Activated naive CD4-positive, alpha-beta T cell treated with anti-CD3 and anti-CD28 coated beads, Interleukin-2, amount 50 U/mL, for 72 hours (primary cell): ENCODE data around the gene PDSS1. TPM values are rescaled to one million over a fixed set of nuclear protein-coding genes. Genes with fewer than 3 reads are reported as not detected.

ENCODE experiments used
- ATAC-seq, 2 donors: fragments of 150-1000 bp; cut with Tn5 transposase; 2 replicates each; pipeline ENCODE4 v1.10.0; 2021; ENCODE audit warnings: mild to moderate bottlenecking in 2 of 2, moderate library complexity in 2 of 2
- DNase-seq, 2 donors: peaks; one replicate each; pipeline ENCODE4 v3.0.0; 2021 to 2022; ENCODE audit warnings: low spot score in 2 of 2
- H3K27ac Mint-ChIP-seq, 2 donors: one replicate each; pipeline ENCODE4 v1.8.0; 2022; ENCODE audit warnings: mild to moderate bottlenecking in 2 of 2, mixed read lengths in 2 of 2
- H3K36me3 Mint-ChIP-seq, 2 donors: one replicate each; pipeline ENCODE4 v1.8.0; 2022; ENCODE audit warnings: mixed read lengths in 2 of 2
- H3K9me3 Mint-ChIP-seq, 2 donors: one replicate each; pipeline ENCODE4 v1.8.0; 2022; ENCODE audit warnings: mixed read lengths in 2 of 2
- total RNA-seq, 2 donors: library from RNA; stranded (reverse); gene quantifications; one replicate each; pipeline ENCODE4 v1.2.3, GENCODE V29; 2022

The PDSS1 gene
- total RNA-seq, 2 donors from 2014 or later: 11.5 to 17.6 TPM

DNA sequence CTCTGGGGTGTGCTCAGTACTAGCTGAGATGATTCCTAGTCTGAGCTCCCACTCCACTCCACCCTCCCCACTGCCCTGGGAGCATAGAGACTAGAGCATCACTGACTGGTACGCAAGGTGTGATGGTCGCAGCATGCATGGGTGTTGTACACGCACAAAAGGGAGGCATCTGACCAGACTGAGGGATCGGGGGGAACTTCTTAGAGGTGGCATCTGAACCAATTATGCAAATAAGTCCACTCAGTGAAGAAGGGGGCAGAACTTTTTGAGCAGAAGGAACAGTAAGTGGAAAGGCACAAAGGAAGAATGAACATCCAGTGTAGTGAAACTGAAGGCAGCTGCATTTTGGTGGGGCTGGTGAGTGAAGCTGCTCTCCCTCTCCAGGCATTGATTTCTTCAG, 25.5 kb downstream of the PDSS1 start:
- no peak for DNase-seq
- no peak for ATAC-seq
- Mint-ChIP-seq H3K9me3 (no peaks in the 10 kb centered on the region), H3K27ac (no peak overlapping the region), H3K36me3 (peaks cover 16 to 18% of the 10 kb centered on the region in 2 donors)

DNA sequence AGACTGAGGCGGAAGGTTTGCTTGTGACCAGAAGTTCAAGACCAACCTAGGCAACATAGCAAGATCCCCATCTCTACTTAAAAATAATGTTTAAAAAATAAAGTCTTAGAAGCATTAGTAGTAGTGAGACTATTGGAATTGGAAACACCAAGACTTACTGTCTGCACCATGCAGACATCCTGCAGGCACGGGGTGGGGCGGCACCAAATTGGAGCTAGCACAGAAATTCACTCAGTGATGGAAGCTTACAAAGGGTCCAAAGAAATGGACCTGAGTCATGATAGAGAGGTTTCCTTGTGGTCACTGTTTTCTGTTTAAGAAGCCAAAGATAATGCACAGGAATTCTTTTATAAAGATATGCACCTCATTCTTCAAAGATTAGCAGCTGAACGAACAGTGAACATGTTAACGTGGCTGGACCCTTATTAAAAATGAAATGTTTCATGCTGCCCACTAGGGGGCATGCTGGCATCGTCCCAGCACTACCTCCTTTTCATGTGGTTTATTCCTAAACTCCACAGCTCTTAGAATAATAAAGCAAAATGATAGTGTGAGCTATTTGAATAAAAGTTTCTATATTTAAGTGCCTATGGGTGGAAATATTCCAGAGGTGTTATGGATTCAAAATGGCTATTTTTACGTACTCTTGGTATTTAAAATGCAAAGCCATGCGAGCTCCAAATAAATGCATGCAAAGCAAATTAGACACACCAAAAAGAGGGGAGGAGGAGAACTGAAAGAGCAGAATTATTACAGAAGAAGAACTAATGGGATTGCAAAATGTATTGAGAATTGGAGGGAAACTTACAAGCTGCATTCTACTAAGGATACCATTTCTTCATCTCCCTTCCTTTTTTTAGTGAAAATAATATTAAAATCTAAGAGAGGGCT, 28.6 kb downstream of the PDSS1 start:
- H3K9me3 Mint-ChIP-seq: no peaks in the 10 kb centered on the region
- peak; percentile 47 to 58 for ATAC-seq
- DNase-seq: peak in 1 of 2 donors; percentile 27
- peak overlapping the region in 1 of 2 donors; percentile 33 for H3K27ac Mint-ChIP-seq
- H3K36me3 Mint-ChIP-seq: peaks cover 11 to 18% of the 10 kb centered on the region in 2 donors

- no peaks in the 10 kb centered on the region for H3K9me3 Mint-ChIP-seq
- H3K36me3 Mint-ChIP-seq: peaks cover 11 to 24% of the 10 kb centered on the region in 2 donors
- no peak for ATAC-seq
- no peak overlapping the region for H3K27ac Mint-ChIP-seq
- no peak for DNase-seq
These were observed 29.5 kb downstream of the PDSS1 start for GRCh38 chr10:26727005-26727404.

DNA sequence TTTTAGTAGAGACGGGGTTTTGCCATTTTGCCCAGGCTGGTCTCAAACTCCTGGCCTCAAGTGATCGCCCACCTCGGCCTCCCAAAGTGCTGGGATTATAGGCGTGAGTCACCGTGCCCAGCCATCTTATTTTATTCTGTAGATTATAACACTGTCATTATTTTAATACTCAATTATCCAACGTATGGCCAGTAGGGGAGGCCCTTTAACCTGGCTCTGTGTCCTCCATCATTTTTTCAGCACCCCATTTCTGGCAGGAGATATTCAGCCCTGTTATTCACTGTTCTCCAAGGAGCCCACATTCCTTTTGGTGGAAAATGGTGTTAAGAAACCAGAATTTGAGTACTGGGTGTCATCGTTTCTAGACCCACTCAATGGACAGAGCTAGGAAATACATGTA, 31.5 kb downstream of the PDSS1 start:
- DNase-seq: no peak
- no peak for ATAC-seq
- H3K36me3 Mint-ChIP-seq: peaks cover 11 to 34% of the 10 kb centered on the region in 2 donors
- H3K27ac Mint-ChIP-seq: no peak overlapping the region
- H3K9me3 Mint-ChIP-seq: no peaks in the 10 kb centered on the region

GRCh38 chr10:26729395-26729794, 31.9 kb downstream of the PDSS1 start:
- H3K9me3 Mint-ChIP-seq: no peaks in the 10 kb centered on the region

GRCh38 chr10:26730552-26730951, 33.1 kb downstream of the PDSS1 start:
- Mint-ChIP-seq H3K9me3 (no peaks in the 10 kb centered on the region), H3K27ac (no peak overlapping the region), H3K36me3 (peaks cover 15 to 32% of the 10 kb centered on the region in 2 donors)
- no peak for DNase-seq
- ATAC-seq: no peak

More at GRCh38 chr10:26729395-26729794, 31.9 kb downstream of the PDSS1 start:
- peaks cover 11 to 34% of the 10 kb centered on the region in 2 donors for H3K36me3 Mint-ChIP-seq
- H3K27ac Mint-ChIP-seq: no peak overlapping the region
- no peak for ATAC-seq
- DNase-seq: no peak

- Mint-ChIP-seq H3K9me3 (no peaks in the 10 kb centered on the region), H3K27ac (peak overlapping the region in 1 of 2 donors; percentile 90), H3K36me3 (peaks cover 12 to 33% of the 10 kb centered on the region in 2 donors)
- ATAC-seq: no peak
- DNase-seq: no peak
These were observed 36.5 kb downstream of the PDSS1 start for GRCh38 chr10:26733750-26734568.

- peak overlapping the region; percentile 7 to 91 for H3K27ac Mint-ChIP-seq
- peaks cover 21 to 36% of the 10 kb centered on the region in 2 donors for H3K36me3 Mint-ChIP-seq
- ATAC-seq: no peak
- H3K9me3 Mint-ChIP-seq: no peaks in the 10 kb centered on the region
- DNase-seq: no peak
These were observed 37.9 kb downstream of the PDSS1 start for GRCh38 chr10:26735435-26735834.

- DNase-seq: peak in 1 of 2 donors; percentile 55
- ATAC-seq: peak; percentile 90 to 95
- peaks cover 41% of the 10 kb centered on the region in 2 donors for H3K36me3 Mint-ChIP-seq
- no peaks in the 10 kb centered on the region for H3K9me3 Mint-ChIP-seq
- H3K27ac Mint-ChIP-seq: peak overlapping the region; percentile 70 to 94
These were observed 40.2 kb downstream of the PDSS1 start for GRCh38 chr10:26737730-26738129.

DNA sequence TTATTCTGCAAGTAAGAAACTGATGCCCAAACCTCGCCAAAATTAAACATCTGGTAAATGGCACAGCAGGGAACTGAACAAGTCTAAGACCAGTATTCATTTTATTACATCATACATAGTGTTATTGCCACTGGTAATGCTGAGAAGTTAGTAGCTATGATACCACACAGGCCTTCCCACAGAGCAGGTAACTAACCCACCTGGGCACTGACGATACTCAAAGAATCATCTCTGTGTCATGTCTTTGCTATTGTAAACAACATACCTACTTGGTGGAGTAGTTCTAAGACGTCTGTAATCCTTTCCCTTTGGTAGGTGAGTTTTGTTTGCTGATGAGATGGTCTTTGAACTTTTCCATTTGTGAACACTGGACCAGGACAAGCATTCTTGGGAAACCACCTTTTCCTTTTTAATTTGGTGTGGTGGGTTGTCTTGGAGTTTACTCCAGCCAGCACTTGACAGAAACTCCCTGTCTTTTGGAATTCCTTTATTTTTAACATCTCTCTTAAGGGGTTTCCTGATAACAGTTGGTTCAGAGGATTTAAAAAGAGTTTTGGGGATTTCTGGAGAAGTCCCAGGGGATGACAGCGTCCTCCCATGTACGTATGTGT, 40.9 kb downstream of the PDSS1 start:
- peaks cover 38 to 48% of the 10 kb centered on the region in 2 donors for H3K36me3 Mint-ChIP-seq
- DNase-seq: no peak
- ATAC-seq: peak in 1 of 2 donors; percentile 14
- H3K9me3 Mint-ChIP-seq: no peaks in the 10 kb centered on the region
- H3K27ac Mint-ChIP-seq: peak overlapping the region; percentile 70 to 94

GRCh38 chr10:26739071-26739631, 41.6 kb downstream of the PDSS1 start:
- DNase-seq (peak in 1 of 2 donors; percentile 29), ATAC-seq (peak; percentile 39 to 61)
- no peaks in the 10 kb centered on the region for H3K9me3 Mint-ChIP-seq
- peak overlapping the region; percentile 70 to 94 for H3K27ac Mint-ChIP-seq
- H3K36me3 Mint-ChIP-seq: peaks cover 41 to 54% of the 10 kb centered on the region in 2 donors

DNA sequence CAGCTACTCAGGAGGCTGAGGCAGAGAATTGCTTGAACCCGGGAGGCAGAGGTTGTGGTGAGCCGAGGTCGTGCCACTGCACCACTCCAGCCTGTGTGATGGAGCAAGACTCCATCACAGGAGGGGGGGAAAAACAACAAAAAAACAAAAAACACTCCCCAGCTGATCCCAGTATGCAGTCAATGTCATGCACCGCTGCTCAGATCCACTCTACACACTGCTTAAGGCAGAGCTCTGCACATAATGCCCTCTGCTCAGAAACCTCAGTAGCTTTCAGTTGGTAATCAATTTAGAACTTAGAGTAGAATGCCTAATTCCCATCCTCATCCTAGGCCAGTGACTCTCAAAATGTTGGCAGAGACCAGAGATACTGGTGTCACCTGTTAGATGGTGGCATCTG, 43.9 kb downstream of the PDSS1 start:
- H3K27ac Mint-ChIP-seq: no peak overlapping the region
- H3K36me3 Mint-ChIP-seq: peaks cover 27 to 63% of the 10 kb centered on the region in 2 donors
- ATAC-seq: no peak

GRCh38 chr10:26743091-26743490, 45.6 kb downstream of the PDSS1 start:
- ATAC-seq (no peak), DNase-seq (no peak)
- Mint-ChIP-seq H3K9me3 (no peaks in the 10 kb centered on the region), H3K27ac (peak overlapping the region; percentile 54 to 93), H3K36me3 (peaks cover 25 to 63% of the 10 kb centered on the region in 2 donors)

More for the DNA sequence above, 43.9 kb downstream of the PDSS1 start:
- no peaks in the 10 kb centered on the region for H3K9me3 Mint-ChIP-seq
- no peak for DNase-seq

- H3K36me3 Mint-ChIP-seq: peaks cover 25 to 66% of the 10 kb centered on the region in 2 donors
- no peak for ATAC-seq
- no peaks in the 10 kb centered on the region for H3K9me3 Mint-ChIP-seq
- H3K27ac Mint-ChIP-seq: peak overlapping the region; percentile 54 to 73
- DNase-seq: no peak
These were observed 46.3 kb downstream of the PDSS1 start for GRCh38 chr10:26743841-26744240.

DNA sequence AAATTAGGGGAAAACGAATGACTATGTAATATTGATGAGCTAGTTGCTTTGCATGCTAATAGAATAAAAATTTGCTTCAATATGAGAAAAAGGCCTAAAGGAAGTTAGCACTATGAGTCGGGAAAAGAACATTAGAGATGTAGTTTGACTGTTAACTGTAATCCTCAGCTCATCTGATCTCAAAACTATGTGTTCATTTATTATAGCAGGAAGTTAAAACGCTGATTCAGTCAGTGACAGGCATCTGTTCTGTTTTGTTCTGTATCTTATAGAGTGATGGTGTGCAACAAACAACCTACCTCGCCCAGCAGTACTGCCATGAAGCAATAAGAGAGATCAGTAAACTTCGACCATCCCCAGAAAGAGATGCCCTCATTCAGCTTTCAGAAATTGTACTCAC, 48.6 kb downstream of the PDSS1 start:
- H3K9me3 Mint-ChIP-seq: no peaks in the 10 kb centered on the region
- DNase-seq (no peak), ATAC-seq (no peak)
- H3K27ac Mint-ChIP-seq: peak overlapping the region in 1 of 2 donors; percentile 65
- peaks cover 15 to 50% of the 10 kb centered on the region in 2 donors for H3K36me3 Mint-ChIP-seq

DNA sequence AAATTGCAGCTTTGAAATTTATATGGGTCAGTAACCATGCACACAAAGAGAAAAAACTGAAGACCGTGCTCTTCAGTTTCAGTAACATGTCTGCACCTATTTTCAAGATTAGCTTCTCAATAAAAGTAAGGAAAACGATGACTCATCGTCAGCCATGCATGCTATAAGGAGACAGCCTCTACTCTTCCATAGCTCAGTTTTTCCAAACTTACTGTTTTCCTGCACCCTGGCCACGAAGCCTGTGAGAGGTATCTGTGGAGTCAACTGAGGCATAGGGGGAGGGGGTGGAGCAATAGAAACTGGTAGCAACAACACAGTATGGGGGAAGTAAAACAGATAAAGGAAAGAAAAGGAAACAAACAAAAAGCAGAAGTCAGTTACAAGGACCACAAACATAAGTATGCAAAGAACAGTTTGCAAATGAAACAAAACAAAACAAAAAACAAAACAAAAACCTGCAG, 58.0 kb downstream of the PDSS1 start:
- Mint-ChIP-seq H3K36me3 (peaks cover 4 to 10% of the 10 kb centered on the region in 2 donors), H3K9me3 (no peaks in the 10 kb centered on the region), H3K27ac (peak overlapping the region in 1 of 2 donors; percentile 57)
- ATAC-seq (no peak), DNase-seq (no peak)
